Measurements from ENCODE around the gene SLC45A3. TPM values are rescaled to one million over a fixed set of nuclear protein-coding genes. Genes with fewer than 3 reads are reported as not detected.

The SLC45A3 gene
- total RNA-seq, 1 experiment from 2014 or later = 16.7 TPM

- WGBS (ENCODE audit: extremely low coverage, insufficient read length, low lambda C conversion rate) = no CpG with 5 or more reads among the region's 81 CpGs
- no peak overlapping the region for H3K23ac ChIP-seq (ENCODE audit: insufficient read length, low read depth, low read length)
These were observed 49.1 kb downstream of the SLC45A3 start for GRCh38 chr1:205631010-205631767.

More at GRCh38 chr1:205631010-205631767, 49.1 kb downstream of the SLC45A3 start:
- peak overlapping the region; percentile 77 for H3K27ac ChIP-seq (ENCODE audit: insufficient read length, low read depth, low read length)
- H3K9me3 Mint-ChIP-seq = no peaks in the 10 kb centered on the region; a peak in 1 of 5 replicates
- H4K8ac ChIP-seq (replicated peaks; ENCODE audit: insufficient read length, low read depth, low read length) = no peak overlapping the region
- H4K20me1 ChIP-seq (ENCODE audit: control insufficient read depth, insufficient read depth, insufficient read length) = no peaks in the 10 kb centered on the region
- no peak for TF ChIP-seq CTCF (conservative IDR thresholded peaks at IDR 0.05)
- DNase-seq = peak; percentile 83
- no peak overlapping the region for H4K5ac ChIP-seq (ENCODE audit: insufficient read length, low read depth, low read length)
- peak overlapping the region; percentile 89 for H3K18ac ChIP-seq (ENCODE audit: insufficient read length, low read depth, low read length)
- peak overlapping the region; percentile 95 to 97 for H3K4me3 Mint-ChIP-seq
- no peak overlapping the region for H2BK20ac ChIP-seq (ENCODE audit: low read depth, low read length, poor library complexity, severe bottlenecking)
- H3K4me1 Mint-ChIP-seq = peaks cover 18 to 21% of the 10 kb centered on the region in 2 experiments
- no peaks in the 10 kb centered on the region for H3K27me3 ChIP-seq (ENCODE audit: insufficient read depth, low read length)
- peak overlapping the region; percentile 87 for H3K4me2 ChIP-seq (ENCODE audit: insufficient read depth, insufficient read length, low read length)
- H2BK5ac ChIP-seq (ENCODE audit: insufficient read length, low read length) = no peak overlapping the region
- no peak overlapping the region for H4K91ac ChIP-seq (ENCODE audit: insufficient read length, low read depth, low read length)
- H3K23me2 ChIP-seq (ENCODE audit: insufficient read length, low read depth, low read length, poor library complexity, severe bottlenecking) = peaks cover 8% of the 10 kb centered on the region
- H3K79me1 ChIP-seq (ENCODE audit: insufficient read depth, low read depth, low read length, poor library complexity, severe bottlenecking) = no peaks in the 10 kb centered on the region
- peak overlapping the region; percentile 80 for H3K9ac ChIP-seq (ENCODE audit: extremely low read depth, insufficient read length, low read length)
- H3K14ac ChIP-seq (ENCODE audit: insufficient read depth, low read length) = peak overlapping the region; percentile 98
- H3K56ac ChIP-seq (ENCODE audit: insufficient read length, low read depth, low read length) = no peak overlapping the region
- no peak overlapping the region for H3T11ph ChIP-seq (ENCODE audit: low read length)
- H2AFZ ChIP-seq (ENCODE audit: low read length) = no peak overlapping the region
- no peak overlapping the region; the same call in 1 of the 2 replicates for H3K4ac ChIP-seq (ENCODE audit: low read depth, low read length)
- peaks cover 19% of the 10 kb centered on the region; the same call in 1 of the 2 replicates for H3K79me2 ChIP-seq (ENCODE audit: insufficient read depth, low read length)
- H3K36me3 Mint-ChIP-seq (ENCODE audit: insufficient read depth in 1 of 3, low read depth in 3 of 3) = peaks cover 1 to 9% (median 4%) of the 10 kb centered on the region in 3 experiments; a peak in 4 of 7 replicates
- H2BK15ac ChIP-seq (ENCODE audit: low read depth, low read length) = no peak overlapping the region
- H3K27me3 Mint-ChIP-seq (ENCODE audit: low read depth) = peaks cover 3% of the 10 kb centered on the region; the same call in 1 of the 2 replicates
- H2AK5ac ChIP-seq (ENCODE audit: insufficient read length, low read length) = no peak overlapping the region
- H3K4me1 ChIP-seq (ENCODE audit: insufficient read depth, low read length) = no peaks in the 10 kb centered on the region
- H3K9me3 ChIP-seq (ENCODE audit: control insufficient read depth, low read depth, low read length) = no peaks in the 10 kb centered on the region
- no peak overlapping the region for H2BK120ac ChIP-seq (ENCODE audit: low read depth, low read length, poor library complexity, severe bottlenecking)
- H3K27ac Mint-ChIP-seq = peak overlapping the region; percentile 99 to 100 (median 100)
- no peak overlapping the region for H2BK12ac ChIP-seq (ENCODE audit: insufficient read length, low read depth, low read length)
